HEK293T (cell line): ENCODE measurements around the gene MYH10.

Source experiments
- FOXA1 ChIP-seq: fragments of 450-650 bp; IDR thresholded peaks from 2 replicates; pipeline ENCODE4 v1.6.1; 2016; ENCODE audit warnings: mild to moderate bottlenecking
- FOXM1 ChIP-seq: fragments of 450-650 bp; IDR thresholded peaks from 2 replicates; pipeline ENCODE4 v1.6.1; 2017; ENCODE audit warnings: mild to moderate bottlenecking, borderline replicate concordance
- HDGF ChIP-seq: fragments of 450-650 bp; IDR thresholded peaks from 2 replicates; pipeline ENCODE4 v1.6.1; 2017; ENCODE audit warnings: antibody characterized with exemption, borderline replicate concordance
- SUZ12 ChIP-seq: fragments of 450-650 bp; IDR thresholded peaks from 2 replicates; pipeline ENCODE4 v1.6.1; 2016; ENCODE audit warnings: mild to moderate bottlenecking

- TF ChIP-seq FOXA1, result no peak
- TF ChIP-seq FOXM1, result no peak
- no peak for TF ChIP-seq HDGF
- TF ChIP-seq SUZ12, result no peak
Observed at GRCh38 chr17:8468980-8469379, 161.5 kb downstream of the MYH10 start.
